ENCODE results near the gene DDX42.

- no peak for TF ChIP-seq CTCF (IDR thresholded peaks at IDR 0.05; ENCODE audit: borderline replicate concordance, extremely low read depth, low read length, poor library complexity, severe bottlenecking)
- TF ChIP-seq EZH2 (IDR thresholded peaks at IDR 0.05; ENCODE audit: borderline replicate concordance, low read depth, low read length, severe bottlenecking), result no peak
Measured at GRCh38 chr17:63819585-63820537, 45.9 kb downstream of the DDX42 start.

All from DND-41 (cell line).